ENCODE data around the gene LDLRAD4. TPM values are rescaled to one million over a fixed set of nuclear protein-coding genes. Genes with fewer than 3 reads are reported as not detected.

The LDLRAD4 gene
- total RNA-seq, 1 donor from 2014 or later, result 20.4 TPM

GRCh38 chr18:13576598-13576997, 358.0 kb downstream of the LDLRAD4 start:
- TF ChIP-seq CTCF (IDR thresholded peaks at IDR 0.05), result no peak
- H3K4me1 Mint-ChIP-seq (ENCODE audit: unreplicated experiment), result no peaks in the 10 kb centered on the region
- no peaks in the 10 kb centered on the region for H3K36me3 Mint-ChIP-seq (ENCODE audit: unreplicated experiment)
- H3K9me3 Mint-ChIP-seq (ENCODE audit: unreplicated experiment), result no peaks in the 10 kb centered on the region
- H3K27me3 Mint-ChIP-seq (ENCODE audit: unreplicated experiment), result peaks cover 5% of the 10 kb centered on the region
- no peak overlapping the region for H3K27ac Mint-ChIP-seq (ENCODE audit: unreplicated experiment)
- DNase-seq (ENCODE audit: extremely low spot score, unreplicated experiment), result peak; percentile 19
- no peak overlapping the region for H3K4me3 Mint-ChIP-seq (ENCODE audit: unreplicated experiment)

GRCh38 chr18:13577091-13577697, 358.6 kb downstream of the LDLRAD4 start:
- peaks cover 5% of the 10 kb centered on the region for H3K27me3 Mint-ChIP-seq (ENCODE audit: unreplicated experiment)
- no peak overlapping the region for H3K27ac Mint-ChIP-seq (ENCODE audit: unreplicated experiment)
- H3K36me3 Mint-ChIP-seq (ENCODE audit: unreplicated experiment), result no peaks in the 10 kb centered on the region
- H3K4me3 Mint-ChIP-seq (ENCODE audit: unreplicated experiment), result no peak overlapping the region
- H3K9me3 Mint-ChIP-seq (ENCODE audit: unreplicated experiment), result no peaks in the 10 kb centered on the region
- peak; percentile 42 for DNase-seq (ENCODE audit: extremely low spot score, unreplicated experiment)
- no peak for TF ChIP-seq CTCF (IDR thresholded peaks at IDR 0.05)
- H3K4me1 Mint-ChIP-seq (ENCODE audit: unreplicated experiment), result no peaks in the 10 kb centered on the region

GRCh38 chr18:13577781-13578180, 359.2 kb downstream of the LDLRAD4 start:
- H3K27ac Mint-ChIP-seq (ENCODE audit: unreplicated experiment), result no peak overlapping the region
- no peak for TF ChIP-seq CTCF (IDR thresholded peaks at IDR 0.05)
- DNase-seq (ENCODE audit: extremely low spot score, unreplicated experiment), result peak; percentile 15
- H3K9me3 Mint-ChIP-seq (ENCODE audit: unreplicated experiment), result no peaks in the 10 kb centered on the region
- no peaks in the 10 kb centered on the region for H3K36me3 Mint-ChIP-seq (ENCODE audit: unreplicated experiment)
- H3K27me3 Mint-ChIP-seq (ENCODE audit: unreplicated experiment), result peaks cover 5% of the 10 kb centered on the region
- H3K4me3 Mint-ChIP-seq (ENCODE audit: unreplicated experiment), result no peak overlapping the region
- no peaks in the 10 kb centered on the region for H3K4me1 Mint-ChIP-seq (ENCODE audit: unreplicated experiment)

- no peak overlapping the region for H3K27ac Mint-ChIP-seq (ENCODE audit: unreplicated experiment)
- no peaks in the 10 kb centered on the region for H3K36me3 Mint-ChIP-seq (ENCODE audit: unreplicated experiment)
- no peaks in the 10 kb centered on the region for H3K4me1 Mint-ChIP-seq (ENCODE audit: unreplicated experiment)
- no peak for TF ChIP-seq CTCF (IDR thresholded peaks at IDR 0.05)
- peaks cover 5% of the 10 kb centered on the region for H3K27me3 Mint-ChIP-seq (ENCODE audit: unreplicated experiment)
- H3K9me3 Mint-ChIP-seq (ENCODE audit: unreplicated experiment), result no peaks in the 10 kb centered on the region
- DNase-seq (ENCODE audit: extremely low spot score, unreplicated experiment), result peak; percentile 36
- H3K4me3 Mint-ChIP-seq (ENCODE audit: unreplicated experiment), result no peak overlapping the region
Observed at GRCh38 chr18:13578400-13578799, 359.8 kb downstream of the LDLRAD4 start.

GRCh38 chr18:13579874-13580273, 361.3 kb downstream of the LDLRAD4 start:
- H3K36me3 Mint-ChIP-seq (ENCODE audit: unreplicated experiment), result no peaks in the 10 kb centered on the region
- H3K4me1 Mint-ChIP-seq (ENCODE audit: unreplicated experiment), result no peaks in the 10 kb centered on the region
- H3K27me3 Mint-ChIP-seq (ENCODE audit: unreplicated experiment), result peaks cover 5% of the 10 kb centered on the region
- H3K9me3 Mint-ChIP-seq (ENCODE audit: unreplicated experiment), result no peaks in the 10 kb centered on the region
- H3K27ac Mint-ChIP-seq (ENCODE audit: unreplicated experiment), result no peak overlapping the region
- DNase-seq (ENCODE audit: extremely low spot score, unreplicated experiment), result peak; percentile 25
- TF ChIP-seq CTCF (IDR thresholded peaks at IDR 0.05), result no peak
- H3K4me3 Mint-ChIP-seq (ENCODE audit: unreplicated experiment), result no peak overlapping the region
